Panc1 (cell line): Measurements from ENCODE around the gene MOV10.

Experiments used
- POLR2AphosphoS5 ChIP-seq: IDR thresholded peaks from 2 replicates; pipeline ENCODE4 v1.6.1; 2012; ENCODE audit warnings: mild to moderate bottlenecking, low read depth, low read length, moderate library complexity
- SIN3A ChIP-seq: IDR thresholded peaks from 2 replicates; pipeline ENCODE4 v1.6.1; 2012; ENCODE audit warnings: low read depth, mild to moderate bottlenecking, low read length, moderate library complexity, borderline replicate concordance; ENCODE audit not compliant: insufficient read depth
- TCF7L2 ChIP-seq: IDR thresholded peaks from 2 replicates; pipeline ENCODE4 v1.6.1; 2011; ENCODE audit warnings: mild to moderate bottlenecking, low read depth, low read length, inconsistent platforms
- TF ChIP-seq, protein P1 (sequence below): fragments of 450-650 bp; IDR thresholded peaks from 2 replicates; pipeline ENCODE4 v1.5.1; 2017; ENCODE audit warnings: mild to moderate bottlenecking
- TF ChIP-seq, protein P2 (sequence below), 2 experiments: IDR thresholded peaks; 2 replicates each; pipeline ENCODE4 v1.6.1; 2011 to 2012; ENCODE audit warnings: low read depth in 2 of 2, control low read depth in 1 of 2, low read length in 1 of 2, mild to moderate bottlenecking in 1 of 2, moderate library complexity in 1 of 2; ENCODE audit not compliant: insufficient read depth in 1 of 2

DNA sequence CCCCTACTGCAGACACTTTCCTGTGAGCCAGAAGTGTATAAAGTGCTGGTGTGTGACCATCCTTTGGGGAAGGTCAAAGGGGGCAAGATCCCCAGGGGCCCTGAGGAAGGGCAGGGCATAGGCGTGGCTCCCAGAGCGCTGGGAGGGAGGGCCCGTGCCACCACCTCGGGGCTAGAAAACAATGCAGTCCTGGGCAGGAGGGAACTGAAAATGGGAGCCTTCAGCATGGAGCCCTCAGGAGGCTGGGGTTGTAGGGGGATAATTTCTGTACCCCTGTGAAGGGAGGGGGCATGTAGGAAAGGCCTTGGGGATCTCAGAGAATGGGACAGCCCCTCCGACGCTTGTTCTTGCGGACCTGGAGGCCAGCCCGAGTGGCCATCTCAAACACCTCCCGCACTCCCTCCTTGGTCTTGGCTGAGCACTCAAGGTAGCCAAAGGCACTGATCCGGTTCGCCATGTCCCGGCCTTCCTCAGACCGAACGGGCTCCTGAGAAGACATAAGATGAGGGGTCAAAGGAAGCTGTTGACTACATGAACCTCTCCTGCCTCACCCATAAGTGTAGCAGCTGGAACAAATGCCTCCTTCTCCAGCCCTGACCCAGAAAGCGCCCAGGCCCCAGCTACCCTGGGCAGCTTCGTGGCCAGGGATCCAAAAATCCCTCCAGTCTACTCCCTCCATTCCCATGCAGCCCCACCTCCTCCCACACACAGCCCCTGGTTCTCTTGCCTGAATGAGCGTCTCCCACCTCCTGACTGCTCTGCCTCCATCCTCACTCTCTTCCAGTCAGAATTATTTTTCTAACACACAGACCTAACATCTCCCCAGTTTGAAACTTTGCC, 27.0 kb downstream of the MOV10 start:
- TF ChIP-seq, protein P1, sequence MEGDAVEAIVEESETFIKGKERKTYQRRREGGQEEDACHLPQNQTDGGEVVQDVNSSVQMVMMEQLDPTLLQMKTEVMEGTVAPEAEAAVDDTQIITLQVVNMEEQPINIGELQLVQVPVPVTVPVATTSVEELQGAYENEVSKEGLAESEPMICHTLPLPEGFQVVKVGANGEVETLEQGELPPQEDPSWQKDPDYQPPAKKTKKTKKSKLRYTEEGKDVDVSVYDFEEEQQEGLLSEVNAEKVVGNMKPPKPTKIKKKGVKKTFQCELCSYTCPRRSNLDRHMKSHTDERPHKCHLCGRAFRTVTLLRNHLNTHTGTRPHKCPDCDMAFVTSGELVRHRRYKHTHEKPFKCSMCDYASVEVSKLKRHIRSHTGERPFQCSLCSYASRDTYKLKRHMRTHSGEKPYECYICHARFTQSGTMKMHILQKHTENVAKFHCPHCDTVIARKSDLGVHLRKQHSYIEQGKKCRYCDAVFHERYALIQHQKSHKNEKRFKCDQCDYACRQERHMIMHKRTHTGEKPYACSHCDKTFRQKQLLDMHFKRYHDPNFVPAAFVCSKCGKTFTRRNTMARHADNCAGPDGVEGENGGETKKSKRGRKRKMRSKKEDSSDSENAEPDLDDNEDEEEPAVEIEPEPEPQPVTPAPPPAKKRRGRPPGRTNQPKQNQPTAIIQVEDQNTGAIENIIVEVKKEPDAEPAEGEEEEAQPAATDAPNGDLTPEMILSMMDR, result no peak
- TF ChIP-seq, protein P2, sequence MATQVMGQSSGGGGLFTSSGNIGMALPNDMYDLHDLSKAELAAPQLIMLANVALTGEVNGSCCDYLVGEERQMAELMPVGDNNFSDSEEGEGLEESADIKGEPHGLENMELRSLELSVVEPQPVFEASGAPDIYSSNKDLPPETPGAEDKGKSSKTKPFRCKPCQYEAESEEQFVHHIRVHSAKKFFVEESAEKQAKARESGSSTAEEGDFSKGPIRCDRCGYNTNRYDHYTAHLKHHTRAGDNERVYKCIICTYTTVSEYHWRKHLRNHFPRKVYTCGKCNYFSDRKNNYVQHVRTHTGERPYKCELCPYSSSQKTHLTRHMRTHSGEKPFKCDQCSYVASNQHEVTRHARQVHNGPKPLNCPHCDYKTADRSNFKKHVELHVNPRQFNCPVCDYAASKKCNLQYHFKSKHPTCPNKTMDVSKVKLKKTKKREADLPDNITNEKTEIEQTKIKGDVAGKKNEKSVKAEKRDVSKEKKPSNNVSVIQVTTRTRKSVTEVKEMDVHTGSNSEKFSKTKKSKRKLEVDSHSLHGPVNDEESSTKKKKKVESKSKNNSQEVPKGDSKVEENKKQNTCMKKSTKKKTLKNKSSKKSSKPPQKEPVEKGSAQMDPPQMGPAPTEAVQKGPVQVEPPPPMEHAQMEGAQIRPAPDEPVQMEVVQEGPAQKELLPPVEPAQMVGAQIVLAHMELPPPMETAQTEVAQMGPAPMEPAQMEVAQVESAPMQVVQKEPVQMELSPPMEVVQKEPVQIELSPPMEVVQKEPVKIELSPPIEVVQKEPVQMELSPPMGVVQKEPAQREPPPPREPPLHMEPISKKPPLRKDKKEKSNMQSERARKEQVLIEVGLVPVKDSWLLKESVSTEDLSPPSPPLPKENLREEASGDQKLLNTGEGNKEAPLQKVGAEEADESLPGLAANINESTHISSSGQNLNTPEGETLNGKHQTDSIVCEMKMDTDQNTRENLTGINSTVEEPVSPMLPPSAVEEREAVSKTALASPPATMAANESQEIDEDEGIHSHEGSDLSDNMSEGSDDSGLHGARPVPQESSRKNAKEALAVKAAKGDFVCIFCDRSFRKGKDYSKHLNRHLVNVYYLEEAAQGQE (IDR thresholded peaks at IDR 0.05; ENCODE audit: insufficient read depth in 1 of 2, low read depth in 2 of 2, low read length in 1 of 2), result no peak
- TF ChIP-seq TCF7L2, result no peak
- no peak; the same call in 1 of the 2 replicates for TF ChIP-seq POLR2AphosphoS5
- no peak for TF ChIP-seq SIN3A
